GM18870 (cell line): ENCODE results near the gene TSC22D4.
"Not testable (repeated sequence)": the region's sequence is repeated elsewhere in the genome, so short reads cannot be mapped to it uniquely, and the experiment has no call there.

Source experiments
- ATAC-seq: cut with Tn5 transposase; IDR thresholded peaks from one replicate; pipeline ENCODE4 v1.9.1; 2021; ENCODE audit warnings: moderate library complexity; ENCODE audit not compliant: unreplicated experiment

The TSC22D4 gene

GRCh38 chr7:100476101-100476780 lies 2.8 kb downstream of the TSC22D4 start:
- no peak for ATAC-seq

- no peak for ATAC-seq
Observed at GRCh38 chr7:100475549-100475948, 3.5 kb downstream of the TSC22D4 start.

GRCh38 chr7:100472854-100473499 lies 6.0 kb downstream of the TSC22D4 start:
- ATAC-seq, result no peak

GRCh38 chr7:100472121-100472851 lies 6.7 kb downstream of the TSC22D4 start:
- ATAC-seq, result no peak

- ATAC-seq, result no peak
Observed at GRCh38 chr7:100471021-100471420, 8.0 kb downstream of the TSC22D4 start.

- ATAC-seq, result no peak
Observed at GRCh38 chr7:100469227-100470044, 9.6 kb downstream of the TSC22D4 start.

GRCh38 chr7:100467638-100468373 lies 11.2 kb downstream of the TSC22D4 start:
- no peak for ATAC-seq

GRCh38 chr7:100466653-100467605 lies 12.1 kb downstream of the TSC22D4 start:
- no peak for ATAC-seq

GRCh38 chr7:100465702-100466311 lies 13.2 kb downstream of the TSC22D4 start:
- no peak for ATAC-seq

- no peak for ATAC-seq
Observed at GRCh38 chr7:100465299-100465698, 13.7 kb downstream of the TSC22D4 start.

- no peak for ATAC-seq
Observed at GRCh38 chr7:100464791-100465190, 14.2 kb downstream of the TSC22D4 start.

GRCh38 chr7:100464210-100464660 lies 14.8 kb downstream of the TSC22D4 start, which contains the start of gene SPACDR:
Gene SPACDR, minus strand, starts transcription at chr7:100464260. Its CDS starts 235 bp downstream, at chr7:100464025.
- ATAC-seq, result no peak

- no peak for ATAC-seq
Observed at GRCh38 chr7:100457033-100457432, 22.0 kb downstream of the TSC22D4 start.

GRCh38 chr7:100456562-100456961 lies 22.5 kb downstream of the TSC22D4 start:
- no peak for ATAC-seq

GRCh38 chr7:100455206-100455605 lies 23.8 kb downstream of the TSC22D4 start:
- no peak for ATAC-seq

- ATAC-seq, result not testable (repeated sequence)
Observed at GRCh38 chr7:100453854-100454253, 25.2 kb downstream of the TSC22D4 start.

- no peak for ATAC-seq
Observed at GRCh38 chr7:100452513-100452912, 26.5 kb downstream of the TSC22D4 start.

- no peak for ATAC-seq
Observed at GRCh38 chr7:100449190-100449795, 29.7 kb downstream of the TSC22D4 start.
